GM19455 (cell line): Measurements from ENCODE around the gene LENG8.
"Not testable (repeated sequence)": the region's sequence is repeated elsewhere in the genome, so short reads cannot be mapped to it uniquely, and the experiment has no call there.

ENCODE experiments used
- ATAC-seq: cut with Tn5 transposase; IDR thresholded peaks from one replicate; pipeline ENCODE4 v1.9.1; 2021; ENCODE audit not compliant: unreplicated experiment

Gene LENG8

DNA sequence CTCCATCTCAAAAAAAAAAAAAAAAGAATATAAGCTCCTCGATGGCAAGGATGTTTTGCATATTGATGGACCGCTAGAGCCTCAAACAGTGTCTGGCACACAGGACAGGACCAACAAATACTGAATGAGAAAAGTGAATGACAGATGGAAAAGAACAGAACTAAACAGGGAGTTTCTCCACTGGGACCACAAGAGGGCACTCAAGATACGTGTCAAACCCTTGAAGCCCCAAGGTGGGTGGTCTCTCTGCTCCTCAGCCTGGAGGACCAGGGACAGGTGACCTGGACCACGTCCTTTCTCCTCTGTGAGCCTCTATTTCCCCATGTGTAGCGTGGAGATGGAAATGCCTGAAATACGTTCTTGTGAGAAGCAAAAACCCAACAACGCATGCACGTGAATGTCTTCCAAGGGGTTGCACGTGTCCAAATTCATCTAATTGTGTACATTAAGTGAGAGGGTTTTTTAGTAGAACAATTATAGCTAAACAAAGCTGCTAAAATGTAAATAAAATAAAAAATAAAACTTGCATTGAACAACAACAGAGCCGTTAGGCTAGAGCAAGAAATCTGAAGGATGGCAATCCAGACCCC is 29.8 kb downstream of the LENG8 start:
- ATAC-seq: no peak

DNA sequence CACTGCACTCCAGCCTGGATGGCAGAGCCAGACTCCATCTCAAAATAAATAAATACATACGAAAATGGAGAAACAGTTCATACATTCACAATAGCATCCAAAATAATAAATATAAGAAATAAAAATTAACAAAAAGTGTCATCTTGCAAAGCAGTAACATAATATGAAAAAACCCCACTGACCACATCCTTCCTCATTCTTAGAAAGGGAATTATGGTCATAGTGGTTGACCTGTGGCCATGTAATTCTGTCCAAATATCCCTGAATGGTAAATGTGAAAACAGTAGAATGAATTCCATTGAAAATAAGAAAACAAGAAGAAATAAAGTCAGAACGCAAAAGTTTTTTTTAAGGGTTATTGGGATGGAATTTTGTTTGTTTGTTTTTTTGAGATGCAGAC is 31.1 kb downstream of the LENG8 start:
- no peak for ATAC-seq

DNA sequence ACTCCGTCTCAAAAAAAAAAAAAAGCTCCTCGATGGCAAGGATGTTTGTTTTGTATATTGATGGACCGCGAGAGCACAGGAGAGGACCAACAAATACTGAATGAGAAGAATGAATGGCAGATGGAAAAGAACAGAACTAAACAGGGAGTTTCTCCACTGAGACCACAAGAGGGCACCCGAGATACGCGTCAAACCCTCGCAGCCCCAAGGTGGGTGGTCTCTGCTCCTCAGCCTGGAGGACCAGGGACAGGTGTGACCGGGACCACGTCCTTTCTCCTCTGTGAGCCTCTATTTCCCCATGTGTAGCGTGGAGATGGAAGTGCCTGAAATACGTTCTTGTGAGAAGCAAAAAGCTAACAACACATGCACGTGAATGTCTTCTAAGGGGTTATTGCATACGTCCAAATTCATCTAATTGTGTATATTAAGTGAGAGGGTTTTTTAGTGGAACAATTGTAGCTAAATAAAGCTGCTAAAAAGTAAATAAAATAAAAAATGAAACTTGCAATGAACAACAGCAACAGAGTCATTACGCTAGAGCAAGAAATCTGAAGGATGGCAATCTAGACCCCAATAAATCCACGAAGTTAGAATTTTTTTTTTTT is 32.4 kb downstream of the LENG8 start:
- no peak for ATAC-seq

DNA sequence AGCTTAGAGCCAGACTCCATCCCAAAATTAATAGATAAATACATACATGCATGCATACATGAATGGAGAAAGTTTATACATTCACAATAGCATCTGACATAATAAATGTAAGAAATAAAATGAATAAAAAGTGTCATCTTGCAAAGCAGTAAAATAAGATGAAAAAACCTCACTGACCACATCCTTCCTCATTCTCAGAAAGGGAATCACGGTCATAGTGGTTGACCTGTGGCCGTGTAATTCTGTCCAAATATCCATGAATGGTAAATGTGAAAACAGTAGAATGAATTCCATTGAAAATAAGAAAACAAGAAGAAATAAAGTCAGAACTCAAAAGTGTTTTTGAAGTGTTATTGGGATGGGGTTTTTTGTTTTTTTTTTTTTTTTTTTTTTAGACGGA is 33.9 kb downstream of the LENG8 start:
- ATAC-seq: no peak

DNA sequence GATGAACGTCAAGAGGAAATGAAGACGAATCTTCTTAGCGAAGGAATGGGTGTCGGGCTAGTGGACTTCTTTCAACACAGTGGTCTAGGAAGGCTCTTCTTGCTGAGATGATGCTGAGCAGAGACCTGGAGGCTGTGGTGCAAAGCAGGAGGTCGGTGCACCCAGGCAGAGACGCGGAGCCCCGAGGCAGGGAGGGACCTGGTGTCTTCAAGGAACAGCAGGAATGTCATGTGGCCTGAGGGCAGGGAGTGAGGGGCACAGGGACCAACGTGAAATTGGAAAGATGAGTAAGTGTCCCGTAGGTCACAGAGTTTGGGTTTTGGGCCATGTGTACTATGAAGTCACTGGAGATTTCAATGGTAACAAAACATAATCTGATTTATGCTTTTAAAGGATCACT is 35.5 kb downstream of the LENG8 start:
- no peak for ATAC-seq

DNA sequence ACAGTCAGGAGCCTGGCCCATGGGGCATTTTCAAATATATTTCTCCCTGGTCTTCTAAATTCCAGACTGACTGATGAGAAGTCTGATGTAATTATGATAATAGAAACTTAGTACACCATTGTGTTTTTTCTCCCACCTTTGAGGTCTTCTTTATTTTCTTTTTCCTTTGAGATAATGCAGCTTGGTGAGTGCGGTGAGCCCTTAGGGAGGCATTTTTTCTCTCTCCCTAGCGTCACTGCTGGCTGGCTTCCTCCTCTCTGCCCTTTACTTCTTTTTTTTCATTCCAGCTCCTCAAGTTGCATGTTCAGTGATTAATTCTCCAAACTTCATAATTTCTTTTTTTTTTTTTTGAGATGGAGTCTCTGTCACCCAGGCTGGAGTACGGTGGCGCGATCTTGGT is 36.9 kb downstream of the LENG8 start:
- no peak for ATAC-seq

DNA sequence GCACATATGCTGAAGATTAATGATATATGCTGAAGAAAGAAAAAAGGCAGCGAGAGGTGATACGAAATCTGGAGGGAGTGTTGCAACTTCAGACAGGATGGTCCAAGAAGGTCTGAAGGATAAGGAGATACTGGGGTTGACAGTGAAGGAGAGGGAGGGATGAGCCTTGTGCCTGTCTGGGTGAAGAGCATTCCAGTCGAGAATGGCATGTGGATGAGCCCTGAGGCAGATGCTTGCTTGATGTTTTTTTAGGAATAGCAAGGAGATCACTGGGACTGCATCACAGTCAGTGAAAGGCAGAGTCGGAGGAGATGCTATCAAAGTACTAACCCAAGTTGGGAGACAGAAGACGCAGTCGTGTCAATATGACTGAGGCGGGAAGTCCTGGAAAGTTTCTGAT is 40.3 kb downstream of the LENG8 start:
- no peak for ATAC-seq

DNA sequence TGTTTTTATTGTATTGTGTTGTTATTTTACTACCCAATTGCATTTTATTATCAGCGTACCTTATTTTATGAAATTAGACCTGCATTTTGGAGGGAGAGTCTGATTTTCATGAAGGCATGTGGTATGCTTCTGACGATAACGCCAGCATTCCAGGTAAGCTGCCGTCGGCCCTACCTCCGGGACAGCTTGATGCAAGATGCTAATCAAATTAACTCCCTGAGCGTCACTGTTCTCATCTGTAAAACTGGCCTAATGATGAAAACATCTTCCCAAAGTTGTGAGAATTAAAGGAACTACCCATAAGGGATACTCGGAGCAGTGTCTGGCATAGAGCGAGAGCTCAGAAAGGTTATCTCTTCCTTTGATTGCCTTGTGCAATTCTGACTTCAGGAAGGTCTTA is 40.8 kb downstream of the LENG8 start:
- no peak for ATAC-seq

DNA sequence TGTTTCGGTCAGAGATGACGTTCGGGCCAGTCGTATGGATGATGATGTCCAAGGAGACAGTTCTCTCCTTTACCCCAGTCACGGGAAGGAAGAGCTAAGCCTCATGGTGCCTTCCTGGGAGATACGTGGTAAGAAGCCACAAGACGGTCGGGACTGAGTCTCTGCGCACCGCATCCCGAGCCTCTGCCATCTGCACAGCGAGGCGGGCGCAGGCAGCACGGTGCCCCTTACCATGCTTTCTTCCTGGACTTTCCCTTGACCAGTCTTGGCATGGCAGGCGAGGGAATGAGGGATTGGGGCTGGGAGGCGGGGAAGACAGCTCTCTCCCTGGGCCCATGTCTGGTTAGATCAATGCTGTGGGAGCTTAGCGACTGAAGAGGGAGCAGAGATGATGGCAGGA is 43.6 kb downstream of the LENG8 start:
- no peak for ATAC-seq

DNA sequence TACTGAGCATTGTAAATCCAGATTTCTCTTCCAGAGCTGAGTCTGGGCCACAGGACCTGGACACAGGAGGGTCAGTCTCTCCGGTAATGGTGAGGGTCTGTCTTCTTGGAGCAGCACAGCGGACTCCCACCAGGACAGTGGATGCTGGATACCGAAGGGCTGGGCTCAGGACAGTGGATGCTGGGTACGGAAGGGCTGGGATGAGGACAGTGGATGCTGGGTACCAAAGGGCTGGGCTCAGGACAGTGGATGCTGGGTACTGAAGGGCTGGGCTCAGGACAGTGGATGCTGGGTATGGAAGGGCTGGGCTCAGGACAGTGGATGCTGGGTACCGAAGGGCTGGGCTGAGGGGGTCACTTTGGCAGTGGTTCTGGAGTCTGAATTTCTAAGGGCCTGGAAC is 44.1 kb downstream of the LENG8 start:
- ATAC-seq: not testable (repeated sequence)

DNA sequence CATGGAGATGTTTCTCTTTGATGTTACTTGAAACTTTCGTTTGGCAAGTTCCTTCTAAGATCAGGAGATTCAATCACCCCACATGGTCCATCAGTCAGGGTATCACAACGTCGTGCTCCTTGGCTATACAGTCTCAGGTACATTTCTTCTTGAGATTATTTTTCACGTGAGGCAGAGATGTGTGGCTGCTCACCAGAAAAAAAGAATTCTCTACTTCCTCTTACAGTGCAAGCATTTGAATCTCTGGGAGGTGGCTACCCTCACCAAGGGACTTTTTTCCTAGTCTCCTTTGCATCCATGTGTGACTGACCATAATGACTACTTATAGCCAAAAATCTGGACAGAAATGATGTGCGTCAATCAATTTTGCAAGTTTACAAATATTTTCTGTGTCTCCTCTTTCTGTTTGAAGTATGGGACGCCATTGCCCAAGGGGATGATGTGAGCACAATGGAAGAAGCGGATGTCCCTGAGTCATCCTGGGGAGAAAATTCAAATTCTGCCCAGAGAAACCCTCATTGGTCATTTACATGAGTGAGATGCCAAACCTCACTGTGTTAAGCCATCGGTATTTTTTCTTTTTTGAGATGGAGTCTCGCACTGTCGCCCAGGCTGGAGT is 45.1 kb downstream of the LENG8 start:
- ATAC-seq: no peak

DNA sequence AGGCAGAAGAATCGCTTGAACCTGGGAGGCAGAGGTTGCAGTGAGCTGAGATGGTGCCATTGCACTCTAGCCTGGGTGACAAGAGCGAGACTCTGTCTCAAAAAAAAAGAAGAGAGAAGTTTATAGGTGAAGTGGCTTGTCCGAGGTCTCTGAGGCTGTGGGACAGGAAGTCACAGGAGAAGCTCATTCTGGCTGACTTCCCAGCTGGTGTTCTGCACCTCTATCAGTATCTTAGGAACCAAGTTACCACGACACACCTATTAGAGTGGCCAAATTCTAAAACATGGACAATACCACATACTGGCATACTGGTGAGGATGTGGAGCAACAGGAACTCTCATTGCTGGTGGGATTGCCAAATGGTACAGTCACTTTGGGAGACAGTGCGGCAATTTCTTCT is 46.3 kb downstream of the LENG8 start:
- not testable (repeated sequence) for ATAC-seq

DNA sequence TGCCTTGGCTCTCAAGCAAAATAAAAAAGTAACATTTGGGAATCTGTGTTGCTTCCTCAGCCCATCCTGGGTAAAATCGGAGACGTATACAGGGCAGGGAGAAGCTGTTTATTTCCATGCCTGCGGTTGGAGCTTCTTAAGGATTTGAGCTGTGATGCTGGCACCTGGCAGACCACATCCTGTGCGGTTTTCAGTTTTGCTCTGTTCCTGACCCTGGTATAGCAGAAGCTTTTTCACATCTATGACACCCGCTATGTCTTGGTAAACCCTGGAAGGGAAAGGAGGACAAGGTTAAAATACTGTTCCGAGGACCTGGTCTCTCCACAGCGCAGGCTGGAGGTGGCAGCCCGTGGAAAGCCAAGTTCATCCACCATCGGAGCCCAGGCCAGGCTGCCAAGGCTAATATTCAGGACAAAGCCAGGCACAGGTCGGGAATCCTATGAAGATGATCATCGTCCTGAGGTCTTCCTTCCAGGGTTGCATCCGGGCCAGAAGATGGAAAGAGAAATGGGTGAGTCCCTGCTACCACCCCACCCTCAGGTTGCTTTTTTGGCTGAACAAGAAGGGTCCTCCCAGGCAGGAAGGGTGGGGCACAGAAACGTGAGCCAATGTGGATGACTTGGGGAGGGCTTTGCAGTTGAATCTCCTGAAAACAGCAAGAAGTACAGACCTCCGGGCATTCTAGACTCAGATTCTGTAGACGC is 48.9 kb downstream of the LENG8 start:
- ATAC-seq: not testable (repeated sequence)

DNA sequence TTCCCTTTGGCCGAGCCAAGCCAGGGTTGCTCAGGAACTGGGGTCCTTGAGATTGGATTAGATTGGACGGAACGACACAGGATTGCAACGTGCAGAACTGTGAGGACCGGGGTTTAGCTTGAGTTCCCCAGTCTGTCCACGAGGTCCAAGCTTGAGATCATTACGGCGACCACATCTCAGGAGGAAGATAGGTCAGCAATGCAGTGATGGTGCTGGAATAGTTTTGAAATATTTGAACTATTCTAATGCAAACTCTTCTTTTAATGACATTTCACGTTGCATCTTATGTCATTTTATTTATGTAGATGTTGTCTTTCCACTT is 49.4 kb downstream of the LENG8 start:
- ATAC-seq: not testable (repeated sequence)

DNA sequence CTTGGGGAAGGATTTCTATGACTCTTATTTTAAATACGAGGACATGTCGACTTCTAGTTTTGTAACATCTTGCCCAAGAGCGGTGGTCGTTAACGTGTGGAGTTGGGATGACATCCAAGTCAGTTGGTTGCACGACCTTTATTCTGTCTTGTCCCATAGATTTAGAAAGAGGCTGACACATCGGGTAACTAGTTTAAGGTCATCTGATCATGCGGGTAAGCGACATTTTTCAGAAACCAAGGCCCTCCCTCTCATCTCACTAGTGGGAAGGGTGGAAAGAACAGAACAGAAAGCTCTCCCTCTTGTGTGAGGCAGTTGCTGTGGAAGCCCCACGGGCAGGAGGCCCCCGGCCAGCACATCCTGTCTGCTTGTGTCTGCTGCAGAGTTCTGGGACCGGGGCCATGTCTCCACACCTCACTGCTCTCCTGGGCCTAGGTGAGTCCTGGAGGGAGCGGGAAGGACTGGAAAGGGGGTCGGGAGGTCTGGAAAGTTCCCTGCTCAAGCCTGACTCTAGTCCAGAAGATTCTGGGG is 53.6 kb downstream of the LENG8 start, which contains the start of gene LAIR2:
TSS of gene LAIR2 (plus strand) at position 314 of the 531 bp plus-strand sequence. CDS start at position 402, 88 bp downstream.
- ATAC-seq: no peak

DNA sequence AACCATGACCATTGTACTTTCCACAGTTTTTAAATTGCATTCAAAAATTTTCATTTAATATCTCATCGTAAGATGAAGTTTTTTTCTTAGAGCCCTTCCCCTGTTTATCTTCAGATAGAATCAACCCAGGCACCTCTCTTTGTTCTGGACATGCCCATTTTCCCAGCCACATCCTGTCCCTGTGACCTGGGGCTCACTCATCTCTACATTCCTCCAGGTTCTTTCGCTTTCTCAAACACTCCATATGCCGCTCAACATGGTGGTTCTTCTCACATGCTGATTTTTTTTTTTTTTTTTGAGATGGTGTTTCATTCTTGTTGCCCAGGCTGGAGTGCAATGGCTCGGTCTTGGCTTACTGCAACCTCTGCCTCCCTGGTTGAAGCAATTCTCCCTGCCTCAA is 56.5 kb downstream of the LENG8 start:
- not testable (repeated sequence) for ATAC-seq

DNA sequence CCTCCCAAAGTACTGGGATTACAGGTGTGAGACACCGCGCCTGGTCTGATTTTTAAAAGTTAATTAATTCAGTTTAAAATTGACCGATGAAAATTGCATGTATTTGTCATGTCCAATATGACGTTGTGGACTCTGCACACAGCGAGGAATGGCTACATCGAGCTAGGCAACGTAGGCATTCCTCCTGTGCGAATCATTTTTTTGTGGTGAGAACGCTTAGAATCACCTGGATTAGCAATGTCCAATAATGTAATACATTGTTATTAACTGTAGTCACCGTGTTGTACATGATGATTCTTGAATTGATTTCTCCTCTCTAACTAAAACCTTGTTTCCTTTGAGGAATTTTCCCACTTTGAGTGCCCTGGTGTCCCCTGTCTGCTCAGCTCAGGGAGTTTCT is 57.1 kb downstream of the LENG8 start:
- no peak for ATAC-seq

DNA sequence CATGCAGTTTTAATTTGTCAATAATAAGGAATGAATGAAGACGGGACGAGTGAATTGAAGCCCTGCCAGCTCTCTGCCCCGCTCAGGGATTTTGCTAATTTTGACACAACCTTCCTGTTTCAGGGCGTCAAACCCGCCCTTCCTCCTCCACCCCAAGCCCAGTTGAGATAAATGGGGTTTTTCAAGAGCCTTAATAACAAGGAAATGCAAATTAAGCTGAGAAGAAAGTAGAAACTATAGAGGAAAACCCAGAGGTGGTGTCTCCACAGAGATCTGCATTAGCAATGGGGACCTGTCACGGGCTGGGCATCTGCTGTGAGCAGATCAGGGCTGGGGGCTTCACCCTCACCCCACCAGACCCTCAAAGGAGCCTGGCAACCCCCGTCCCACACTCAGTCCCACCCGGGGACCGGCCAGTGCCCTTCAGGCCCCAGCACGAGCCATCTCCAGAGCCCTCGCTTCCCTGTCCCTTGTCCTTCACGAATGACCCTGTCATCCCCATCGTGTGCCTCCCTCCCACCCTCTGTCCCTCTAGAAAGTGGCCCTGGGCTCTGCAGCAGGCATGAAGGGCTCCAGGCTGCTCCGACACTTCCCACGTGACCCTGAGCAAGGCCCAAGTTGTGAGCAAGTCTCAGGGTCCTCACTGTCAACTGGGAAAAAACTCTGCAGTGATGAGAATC is 58.2 kb downstream of the LENG8 start:
- ATAC-seq: not testable (repeated sequence)

DNA sequence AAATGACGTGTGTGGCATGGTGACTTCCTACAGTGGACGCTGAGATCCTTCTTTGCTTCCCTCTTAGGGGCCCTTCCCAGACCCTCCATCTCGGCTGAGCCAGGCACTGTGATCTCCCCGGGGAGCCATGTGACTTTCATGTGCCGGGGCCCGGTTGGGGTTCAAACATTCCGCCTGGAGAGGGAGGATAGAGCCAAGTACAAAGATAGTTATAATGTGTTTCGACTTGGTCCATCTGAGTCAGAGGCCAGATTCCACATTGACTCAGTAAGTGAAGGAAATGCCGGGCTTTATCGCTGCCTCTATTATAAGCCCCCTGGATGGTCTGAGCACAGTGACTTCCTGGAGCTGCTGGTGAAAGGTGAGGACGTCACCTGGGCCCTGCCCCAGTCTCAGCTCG is 58.8 kb downstream of the LENG8 start:
- no peak for ATAC-seq

DNA sequence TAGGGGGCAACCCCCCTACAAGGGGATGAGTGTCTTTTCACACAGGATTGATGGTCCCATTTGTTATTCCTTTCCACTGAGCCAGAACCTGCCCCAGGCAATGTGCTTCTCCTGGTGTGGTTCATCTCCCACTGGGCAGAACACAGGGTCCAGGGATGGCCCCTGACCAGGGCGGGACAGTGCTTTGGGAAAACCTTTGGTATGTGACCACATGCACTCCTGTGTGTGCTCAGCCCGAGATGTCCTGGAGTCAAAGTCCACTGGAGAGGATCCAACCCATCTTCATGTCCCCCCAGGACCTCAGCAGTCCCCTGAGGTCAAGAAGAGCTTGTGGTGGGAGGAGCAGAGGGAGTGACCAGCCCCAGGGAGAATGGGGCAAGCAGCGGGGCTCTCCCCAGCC is 59.5 kb downstream of the LENG8 start:
- ATAC-seq: not testable (repeated sequence)

DNA sequence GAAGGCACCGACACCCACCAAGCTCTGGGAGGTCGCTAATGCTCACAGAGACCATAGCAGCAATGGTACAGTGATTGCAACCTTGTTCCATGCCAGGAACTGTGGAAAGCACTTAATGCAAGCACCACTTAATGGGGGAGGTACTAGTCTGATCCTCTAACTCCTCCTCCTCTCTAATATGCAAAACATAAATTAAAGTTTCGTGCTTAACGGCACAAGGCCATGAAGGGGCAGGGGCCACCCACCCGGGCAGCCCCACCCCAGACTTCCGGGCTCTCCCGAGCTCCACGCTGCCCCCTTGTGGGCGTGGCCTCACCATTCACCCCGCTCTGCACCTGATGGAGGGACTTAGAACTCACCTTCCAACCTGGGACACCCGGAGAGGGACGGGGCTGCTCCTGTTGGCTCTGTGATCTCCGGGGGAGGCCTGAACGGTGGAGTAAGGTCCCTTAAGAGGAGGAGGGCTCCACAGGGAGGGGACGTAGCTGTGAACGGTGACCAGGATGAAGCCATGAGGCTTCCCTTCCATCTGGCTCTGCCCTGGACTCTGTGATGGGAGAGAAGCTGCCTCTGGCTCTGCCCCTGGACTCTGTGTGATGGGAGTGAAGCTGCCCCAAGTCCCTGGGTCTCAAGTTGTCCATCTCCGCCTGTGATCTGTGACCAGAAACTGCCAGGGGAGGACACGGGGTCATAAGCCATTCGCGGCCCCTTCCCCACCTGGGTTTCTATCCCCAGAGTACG is 60.4 kb downstream of the LENG8 start:
- not testable (repeated sequence) for ATAC-seq
